ENCODE data around the gene ITLN1.

Gene ITLN1

DNA sequence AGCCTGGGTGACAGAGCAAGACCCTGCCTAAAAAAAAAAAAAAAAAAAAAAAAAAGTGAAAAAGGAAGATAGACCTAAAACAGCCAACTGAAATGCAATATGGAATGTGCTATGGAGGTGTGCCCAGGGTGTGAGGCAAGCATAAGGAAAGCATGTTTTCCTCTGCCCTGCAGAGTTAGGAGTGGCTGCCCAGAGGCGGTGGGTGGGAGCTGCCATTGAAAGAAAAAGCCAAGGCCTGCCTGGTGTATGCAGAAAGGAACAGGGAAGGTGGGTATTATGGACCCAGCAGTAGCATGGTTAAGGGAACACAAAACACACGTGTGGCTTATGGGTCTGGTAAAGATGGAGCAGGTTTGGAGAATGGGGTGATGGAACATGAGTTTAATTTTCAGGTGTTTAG, 31.2 kb downstream of the ITLN1 start:
- DNase-seq (ENCODE audit: low read depth), result no peak
- TF ChIP-seq, protein P1, sequence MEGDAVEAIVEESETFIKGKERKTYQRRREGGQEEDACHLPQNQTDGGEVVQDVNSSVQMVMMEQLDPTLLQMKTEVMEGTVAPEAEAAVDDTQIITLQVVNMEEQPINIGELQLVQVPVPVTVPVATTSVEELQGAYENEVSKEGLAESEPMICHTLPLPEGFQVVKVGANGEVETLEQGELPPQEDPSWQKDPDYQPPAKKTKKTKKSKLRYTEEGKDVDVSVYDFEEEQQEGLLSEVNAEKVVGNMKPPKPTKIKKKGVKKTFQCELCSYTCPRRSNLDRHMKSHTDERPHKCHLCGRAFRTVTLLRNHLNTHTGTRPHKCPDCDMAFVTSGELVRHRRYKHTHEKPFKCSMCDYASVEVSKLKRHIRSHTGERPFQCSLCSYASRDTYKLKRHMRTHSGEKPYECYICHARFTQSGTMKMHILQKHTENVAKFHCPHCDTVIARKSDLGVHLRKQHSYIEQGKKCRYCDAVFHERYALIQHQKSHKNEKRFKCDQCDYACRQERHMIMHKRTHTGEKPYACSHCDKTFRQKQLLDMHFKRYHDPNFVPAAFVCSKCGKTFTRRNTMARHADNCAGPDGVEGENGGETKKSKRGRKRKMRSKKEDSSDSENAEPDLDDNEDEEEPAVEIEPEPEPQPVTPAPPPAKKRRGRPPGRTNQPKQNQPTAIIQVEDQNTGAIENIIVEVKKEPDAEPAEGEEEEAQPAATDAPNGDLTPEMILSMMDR (IDR thresholded peaks at IDR 0.05; ENCODE audit: low read length, missing control alignments), result no peak
- no peak overlapping the region for H3K4me3 ChIP-seq (replicated peaks; ENCODE audit: low read depth, low read length)

DNA sequence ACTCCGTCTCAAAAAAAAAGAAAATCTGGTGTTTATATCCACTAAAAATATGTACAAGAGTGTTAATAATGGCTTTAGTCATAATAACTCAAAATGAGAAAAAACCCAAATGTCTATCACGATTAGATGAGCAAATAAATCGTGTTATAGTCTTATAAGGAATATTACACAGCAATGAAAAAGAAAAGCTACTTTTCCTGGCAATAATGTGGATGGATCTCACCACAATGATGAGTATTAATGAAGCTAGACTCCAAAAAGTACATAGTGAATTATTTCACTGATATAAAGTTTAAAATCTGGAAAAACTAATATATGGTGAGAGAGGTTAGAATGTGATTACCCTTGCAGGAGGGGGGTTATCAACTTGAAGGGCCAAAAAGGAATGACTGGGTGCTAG, 32.0 kb downstream of the ITLN1 start:
- no peak for DNase-seq (ENCODE audit: low read depth)
- TF ChIP-seq, protein P1 (IDR thresholded peaks at IDR 0.05; ENCODE audit: low read length, missing control alignments), result no peak
- no peak overlapping the region for H3K4me3 ChIP-seq (replicated peaks; ENCODE audit: low read depth, low read length)

DNA sequence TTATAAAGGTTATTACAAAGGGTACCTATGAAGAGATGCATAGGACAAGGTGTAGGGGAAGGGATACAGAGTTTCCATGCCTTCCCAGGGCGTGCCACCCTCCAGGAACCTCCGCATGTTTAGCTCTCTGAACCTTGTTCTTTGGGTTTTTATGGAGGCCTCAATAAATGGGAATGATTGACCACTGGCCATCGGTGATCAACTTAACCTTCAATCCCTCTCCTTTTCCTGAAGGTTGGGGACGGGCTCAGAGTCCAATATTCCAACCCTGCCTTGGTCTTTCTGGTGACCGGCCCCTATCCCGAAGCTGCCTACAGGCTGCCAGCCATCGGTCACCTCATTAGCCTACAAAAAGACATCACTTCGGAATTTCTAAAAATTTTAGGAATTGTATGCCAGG, 34.0 kb downstream of the ITLN1 start:
- DNase-seq (ENCODE audit: low read depth), result no peak

DNA sequence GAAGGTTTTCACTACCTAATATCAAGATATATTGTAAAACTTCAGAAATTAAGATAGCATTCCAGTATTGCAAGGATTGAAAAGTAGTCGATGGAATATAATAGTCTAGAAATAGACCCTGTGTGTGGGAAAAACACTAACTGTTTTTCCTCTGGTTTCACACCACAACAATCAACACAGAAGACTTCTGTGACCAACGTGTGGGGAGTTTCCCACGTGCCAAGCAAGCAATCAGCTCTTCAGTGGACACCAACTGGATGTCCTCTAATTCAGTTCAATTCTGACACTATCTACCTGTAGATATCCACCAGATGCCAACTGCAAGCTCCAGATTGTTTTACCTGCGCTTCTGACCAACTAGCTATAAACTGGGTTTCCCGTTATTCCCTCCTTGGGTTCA, 34.4 kb downstream of the ITLN1 start:
- no peak for DNase-seq (ENCODE audit: low read depth)
- no peak overlapping the region for H3K4me3 ChIP-seq (replicated peaks; ENCODE audit: low read depth, low read length)
- TF ChIP-seq, protein P1 (IDR thresholded peaks at IDR 0.05; ENCODE audit: low read length, missing control alignments), result no peak

More for the DNA sequence above, 34.0 kb downstream of the ITLN1 start:
- TF ChIP-seq, protein P1 (IDR thresholded peaks at IDR 0.05; ENCODE audit: low read length, missing control alignments), result no peak
- H3K4me3 ChIP-seq (replicated peaks; ENCODE audit: low read depth, low read length), result no peak overlapping the region

DNA sequence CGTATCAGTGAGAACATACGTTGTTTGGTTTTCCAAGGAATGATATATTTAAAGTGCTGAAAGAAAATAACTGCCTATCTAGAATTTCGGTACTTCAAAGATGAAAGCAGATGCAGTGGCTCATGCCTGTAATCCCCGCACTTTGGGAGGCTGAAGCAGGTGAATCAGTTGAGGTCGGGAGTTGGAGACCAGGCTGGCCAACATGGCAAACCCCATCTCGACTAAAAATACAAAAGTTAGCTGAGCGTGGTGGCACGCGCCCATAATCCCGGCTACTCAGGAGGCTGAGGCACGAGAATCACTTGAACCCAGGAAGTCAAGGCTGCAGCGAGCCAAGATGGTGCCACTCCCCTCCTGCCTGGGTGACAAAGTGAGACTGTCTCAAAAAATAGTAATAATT, 38.7 kb downstream of the ITLN1 start:
- TF ChIP-seq, protein P1 (IDR thresholded peaks at IDR 0.05; ENCODE audit: low read length, missing control alignments), result no peak
- DNase-seq (ENCODE audit: low read depth), result no peak
- H3K4me3 ChIP-seq (replicated peaks; ENCODE audit: low read depth, low read length), result no peak overlapping the region

DNA sequence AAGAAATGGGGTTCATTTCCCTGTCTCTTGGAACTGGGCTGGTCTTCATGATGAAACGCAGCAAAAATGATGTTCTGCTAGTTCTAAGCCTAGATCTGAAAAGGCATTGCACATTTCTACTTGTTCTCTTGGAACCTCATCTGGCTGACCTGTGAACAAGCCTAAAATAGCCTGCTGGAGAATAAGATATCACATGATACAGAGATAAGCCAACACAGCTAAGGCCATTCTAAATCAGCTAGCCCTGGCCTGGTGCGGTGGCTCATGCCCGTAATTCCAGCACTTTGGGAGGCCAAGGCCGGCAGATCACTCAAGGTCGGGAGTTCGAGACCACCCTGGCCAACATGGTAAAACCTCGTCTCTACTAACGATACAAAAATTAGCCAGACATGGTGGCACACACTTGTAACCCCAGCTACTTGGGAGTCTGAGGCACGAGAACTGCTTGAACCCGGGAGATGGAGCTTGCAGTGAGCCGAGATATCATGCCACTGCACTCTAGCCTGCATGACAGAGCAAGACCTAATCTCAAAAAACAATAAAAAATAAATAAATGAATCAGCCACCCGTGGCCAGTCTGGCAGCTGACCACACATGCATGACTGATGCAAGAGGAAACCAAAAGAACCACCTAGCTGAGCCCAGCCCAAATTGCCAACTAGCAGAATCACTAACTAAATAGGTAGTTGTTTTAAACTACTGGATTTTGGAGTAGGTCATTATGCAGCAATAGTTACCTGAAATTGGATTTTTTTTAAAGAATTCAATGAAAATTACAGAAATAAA, 40.3 kb downstream of the ITLN1 start:
- TF ChIP-seq, protein P1 (IDR thresholded peaks at IDR 0.05; ENCODE audit: low read length, missing control alignments), result no peak
- no peak overlapping the region for H3K4me3 ChIP-seq (replicated peaks; ENCODE audit: low read depth, low read length)
- no peak for DNase-seq (ENCODE audit: low read depth)

DNA sequence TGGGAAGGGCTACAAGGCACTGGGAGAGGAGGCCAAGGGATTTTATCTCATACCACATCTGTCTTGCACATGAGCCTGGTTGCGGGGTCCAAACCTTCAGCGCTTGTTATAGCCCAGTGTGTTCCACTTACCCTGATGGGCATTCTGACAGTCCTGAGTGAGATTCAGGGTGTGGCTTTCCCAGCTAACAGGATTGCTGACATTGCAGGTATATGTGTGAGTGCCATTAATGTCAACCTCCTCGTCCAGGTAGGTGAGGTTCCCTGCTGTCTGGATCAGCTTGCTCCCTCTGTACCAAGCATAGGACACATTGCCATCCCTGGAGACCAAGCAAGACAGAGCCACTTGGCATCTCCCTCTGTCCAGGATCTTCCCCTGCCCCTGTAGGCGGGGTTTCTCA, 43.9 kb downstream of the ITLN1 start:
- DNase-seq (ENCODE audit: low read depth), result no peak
- TF ChIP-seq, protein P1 (IDR thresholded peaks at IDR 0.05; ENCODE audit: low read length, missing control alignments), result no peak
- no peak overlapping the region for H3K4me3 ChIP-seq (replicated peaks; ENCODE audit: low read depth, low read length)

All from fibroblast of pulmonary artery (primary cell).